ENCODE measurements around the gene DCTPP1.
A peak's percentile ranks its signal among the peaks of the same experiment; 100 is the strongest.
"Not testable (repeated sequence)": the region's sequence is repeated elsewhere in the genome, so short reads cannot be mapped to it uniquely, and the experiment has no call there.

DCTPP1 gene

DNA sequence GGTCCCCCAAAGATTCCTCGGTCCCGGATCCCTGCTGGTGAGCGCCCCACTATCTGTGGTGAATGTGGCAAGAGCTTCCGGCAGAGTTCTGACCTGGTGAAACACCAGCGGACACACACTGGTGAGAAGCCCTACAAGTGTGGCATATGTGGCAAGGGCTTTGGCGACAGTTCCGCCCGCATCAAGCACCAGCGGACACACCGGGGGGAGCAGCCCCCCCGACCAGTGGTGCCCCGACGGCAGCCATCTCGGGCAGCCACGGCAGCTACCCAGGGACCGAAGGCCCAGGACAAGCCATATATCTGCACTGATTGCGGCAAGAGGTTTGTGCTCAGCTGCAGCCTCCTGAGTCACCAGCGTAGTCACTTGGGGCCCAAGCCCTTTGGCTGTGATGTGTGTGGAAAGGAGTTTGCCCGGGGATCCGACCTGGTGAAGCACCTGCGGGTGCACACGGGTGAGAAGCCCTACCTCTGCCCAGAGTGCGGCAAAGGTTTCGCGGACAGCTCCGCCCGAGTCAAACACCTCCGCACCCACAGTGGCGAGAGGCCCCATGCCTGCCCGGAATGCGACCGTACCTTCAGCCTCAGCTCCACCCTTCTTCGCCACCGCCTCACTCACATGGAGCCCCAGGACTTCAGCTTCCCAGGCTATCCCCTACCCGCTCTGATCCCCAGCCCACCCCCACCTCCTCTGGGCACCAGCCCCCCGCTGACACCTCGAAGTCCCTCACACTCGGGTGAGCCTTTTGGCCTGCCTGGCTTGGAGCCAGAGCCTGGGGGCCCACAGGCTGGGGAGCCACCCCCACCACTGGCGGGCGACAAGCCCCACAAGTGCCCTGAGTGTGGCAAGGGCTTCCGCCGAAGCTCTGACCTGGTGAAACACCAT is 31.8 kb downstream of the DCTPP1 start:
- no peak for DNase-seq
- Histone ChIP-seq H3K27me3 (replicated peaks; ENCODE audit: insufficient read depth, low read length) (no peaks in the 10 kb centered on the region), H3K9me3 (replicated peaks; ENCODE audit: insufficient read depth, low read length) (no peaks in the 10 kb centered on the region), H2AFZ (ENCODE audit: low read length) (no peak overlapping the region), H3F3A (ENCODE audit: insufficient read depth, low read length) (peaks cover 29% of the 10 kb centered on the region), H3K9ac (ENCODE audit: low read length) (no peak overlapping the region), H3K36me3 (replicated peaks; ENCODE audit: insufficient read depth, low read length) (0 out of 2 replicates have a peak, but pooled peaks cover 2% of the 10 kb centered on the region), H3K4me1 (ENCODE audit: low read length) (0 out of 2 replicates have a peak, but pooled peaks cover 4% of the 10 kb centered on the region), H4K20me1 (ENCODE audit: insufficient read depth, low read length) (no peaks in the 10 kb centered on the region), H3K4me3 (ENCODE audit: low read length) (no peak overlapping the region), H3K27ac (ENCODE audit: low read length) (no peak overlapping the region), H3K4me2 (ENCODE audit: low read depth, low read length) (no peak overlapping the region), H3K9me2 (replicated peaks; ENCODE audit: insufficient read depth, low read length) (no peaks in the 10 kb centered on the region), H3K79me2 (ENCODE audit: low read length) (peaks cover 25% of the 10 kb centered on the region)
- TF ChIP-seq EZH2phosphoT487 (IDR thresholded peaks at IDR 0.05; ENCODE audit: low read length) (no peak), EZH2 (optimal IDR thresholded peaks at IDR 0.05; ENCODE audit: low read depth, low read length) (no peak)

DNA sequence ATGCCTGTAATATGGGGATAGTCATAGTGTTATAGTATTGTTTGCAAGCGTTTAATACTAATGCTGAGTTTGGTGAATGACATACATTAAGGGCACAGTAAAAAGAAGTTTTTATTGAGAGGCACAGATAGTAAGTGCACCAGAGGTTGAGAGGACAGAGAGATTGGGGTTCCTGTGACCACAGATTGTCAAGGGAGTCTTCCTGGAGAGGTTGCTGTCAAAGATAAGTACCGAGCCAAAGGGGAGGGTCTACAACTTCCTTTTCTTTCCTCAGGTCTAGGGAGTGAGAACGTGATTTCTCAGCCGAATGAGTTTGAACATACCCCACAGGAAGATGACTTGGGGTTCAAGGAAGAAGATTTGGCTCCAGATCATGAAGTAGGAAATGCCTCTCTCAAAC is 32.8 kb downstream of the DCTPP1 start:
- 0 out of 2 replicates have a peak, but pooled peaks cover 4% of the 10 kb centered on the region for H3K4me1 ChIP-seq (ENCODE audit: low read length)
- H3K9me3 ChIP-seq (replicated peaks; ENCODE audit: insufficient read depth, low read length) = no peaks in the 10 kb centered on the region
- no peak overlapping the region for H3K9ac ChIP-seq (ENCODE audit: low read length)
- no peaks in the 10 kb centered on the region for H3K27me3 ChIP-seq (replicated peaks; ENCODE audit: insufficient read depth, low read length)
- H3K9me2 ChIP-seq (replicated peaks; ENCODE audit: insufficient read depth, low read length) = no peaks in the 10 kb centered on the region
- H3K4me2 ChIP-seq (ENCODE audit: low read depth, low read length) = no peak overlapping the region; the same call in 1 of the 2 replicates
- H3F3A ChIP-seq (ENCODE audit: insufficient read depth, low read length) = peaks cover 29% of the 10 kb centered on the region
- H4K20me1 ChIP-seq (ENCODE audit: insufficient read depth, low read length) = no peaks in the 10 kb centered on the region
- no peak for TF ChIP-seq EZH2 (optimal IDR thresholded peaks at IDR 0.05; ENCODE audit: low read depth, low read length)
- TF ChIP-seq, protein P1, sequence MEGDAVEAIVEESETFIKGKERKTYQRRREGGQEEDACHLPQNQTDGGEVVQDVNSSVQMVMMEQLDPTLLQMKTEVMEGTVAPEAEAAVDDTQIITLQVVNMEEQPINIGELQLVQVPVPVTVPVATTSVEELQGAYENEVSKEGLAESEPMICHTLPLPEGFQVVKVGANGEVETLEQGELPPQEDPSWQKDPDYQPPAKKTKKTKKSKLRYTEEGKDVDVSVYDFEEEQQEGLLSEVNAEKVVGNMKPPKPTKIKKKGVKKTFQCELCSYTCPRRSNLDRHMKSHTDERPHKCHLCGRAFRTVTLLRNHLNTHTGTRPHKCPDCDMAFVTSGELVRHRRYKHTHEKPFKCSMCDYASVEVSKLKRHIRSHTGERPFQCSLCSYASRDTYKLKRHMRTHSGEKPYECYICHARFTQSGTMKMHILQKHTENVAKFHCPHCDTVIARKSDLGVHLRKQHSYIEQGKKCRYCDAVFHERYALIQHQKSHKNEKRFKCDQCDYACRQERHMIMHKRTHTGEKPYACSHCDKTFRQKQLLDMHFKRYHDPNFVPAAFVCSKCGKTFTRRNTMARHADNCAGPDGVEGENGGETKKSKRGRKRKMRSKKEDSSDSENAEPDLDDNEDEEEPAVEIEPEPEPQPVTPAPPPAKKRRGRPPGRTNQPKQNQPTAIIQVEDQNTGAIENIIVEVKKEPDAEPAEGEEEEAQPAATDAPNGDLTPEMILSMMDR (IDR thresholded peaks at IDR 0.05; ENCODE audit: low read length) = no peak
- no peak for TF ChIP-seq EZH2phosphoT487 (IDR thresholded peaks at IDR 0.05; ENCODE audit: low read length)
- no peak overlapping the region for H3K27ac ChIP-seq (ENCODE audit: low read length)
- no peak overlapping the region for H3K4me3 ChIP-seq (ENCODE audit: low read length)
- peaks cover 25% of the 10 kb centered on the region for H3K79me2 ChIP-seq (ENCODE audit: low read length)
- H3K36me3 ChIP-seq (replicated peaks; ENCODE audit: insufficient read depth, low read length) = 0 out of 2 replicates have a peak, but pooled peaks cover 2% of the 10 kb centered on the region
- DNase-seq = no peak
- H2AFZ ChIP-seq (ENCODE audit: low read length) = no peak overlapping the region

DNA sequence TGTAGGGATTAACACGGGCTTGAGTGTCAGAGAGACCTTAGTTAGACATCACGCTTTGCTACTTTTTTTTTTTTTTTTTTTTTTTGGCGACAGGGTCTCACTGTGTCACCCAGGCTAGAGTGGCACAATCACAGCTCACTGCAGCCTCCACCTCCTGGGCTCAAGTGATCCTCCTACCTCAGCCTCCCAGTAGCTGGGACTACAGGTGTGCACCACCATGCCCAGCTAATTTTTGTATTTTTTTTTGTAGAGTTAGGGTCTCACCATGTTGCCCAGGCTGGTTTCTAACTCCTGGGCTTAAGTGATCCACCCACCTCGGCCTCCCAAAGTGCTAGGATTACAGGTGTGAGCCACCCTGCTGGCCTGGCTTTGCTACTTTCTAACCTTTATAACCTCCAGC is 33.2 kb downstream of the DCTPP1 start:
- not testable (repeated sequence) for H3K4me1 ChIP-seq (ENCODE audit: low read length); H4K20me1 ChIP-seq (ENCODE audit: insufficient read depth, low read length); H3K27ac ChIP-seq (ENCODE audit: low read length); DNase-seq; H3K9me3 ChIP-seq (replicated peaks; ENCODE audit: insufficient read depth, low read length); H3K9me2 ChIP-seq (replicated peaks; ENCODE audit: insufficient read depth, low read length); H3K27me3 ChIP-seq (replicated peaks; ENCODE audit: insufficient read depth, low read length); H3K36me3 ChIP-seq (replicated peaks; ENCODE audit: insufficient read depth, low read length); H3K9ac ChIP-seq (ENCODE audit: low read length); H2AFZ ChIP-seq (ENCODE audit: low read length)
- Histone ChIP-seq H3F3A (ENCODE audit: insufficient read depth, low read length) (peaks cover 29% of the 10 kb centered on the region), H3K4me3 (ENCODE audit: low read length) (peak overlapping the region; percentile 97), H3K4me2 (ENCODE audit: low read depth, low read length) (peak overlapping the region; percentile 87), H3K79me2 (ENCODE audit: low read length) (peaks cover 25% of the 10 kb centered on the region)

DNA sequence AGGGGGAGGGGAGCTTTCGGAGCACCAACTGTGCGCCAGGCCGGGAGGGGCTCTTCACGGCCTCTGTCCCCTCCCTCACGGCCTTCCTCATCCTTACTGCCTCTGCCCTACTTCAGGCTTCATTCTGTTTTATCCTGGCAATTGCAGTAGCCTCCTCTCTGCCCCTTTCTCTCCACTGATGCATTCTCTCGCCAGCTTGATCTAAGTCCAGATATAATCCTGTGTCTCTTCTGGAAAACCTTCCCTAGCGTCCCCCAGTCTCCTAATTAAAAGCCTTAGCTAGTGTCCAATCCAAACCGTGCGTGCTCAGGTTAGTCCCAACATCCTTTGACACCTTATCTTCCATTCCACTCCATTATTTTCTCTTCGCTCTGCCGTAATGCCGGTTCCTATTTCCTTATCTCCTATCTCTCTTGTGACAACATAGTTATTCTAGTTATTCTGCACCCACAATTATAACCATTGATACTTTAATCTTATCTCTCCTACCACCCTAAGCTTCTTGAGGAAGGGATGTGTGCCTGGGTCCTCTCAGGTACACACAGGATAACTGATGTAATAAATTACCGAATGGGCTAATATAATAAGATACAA is 33.7 kb downstream of the DCTPP1 start:
- Histone ChIP-seq H3K36me3 (replicated peaks; ENCODE audit: insufficient read depth, low read length) (0 out of 2 replicates have a peak, but pooled peaks cover 2% of the 10 kb centered on the region), H4K20me1 (ENCODE audit: insufficient read depth, low read length) (no peaks in the 10 kb centered on the region), H3K27me3 (replicated peaks; ENCODE audit: insufficient read depth, low read length) (no peaks in the 10 kb centered on the region), H3K4me3 (ENCODE audit: low read length) (peak overlapping the region; percentile 97), H3K27ac (ENCODE audit: low read length) (peak overlapping the region; percentile 28; the same call in 1 of the 2 replicates), H3K79me2 (ENCODE audit: low read length) (peaks cover 25% of the 10 kb centered on the region), H3K9ac (ENCODE audit: low read length) (peak overlapping the region; percentile 76), H3K9me2 (replicated peaks; ENCODE audit: insufficient read depth, low read length) (no peaks in the 10 kb centered on the region), H3K4me2 (ENCODE audit: low read depth, low read length) (peak overlapping the region; percentile 87), H3F3A (ENCODE audit: insufficient read depth, low read length) (peaks cover 29% of the 10 kb centered on the region), H3K4me1 (ENCODE audit: low read length) (0 out of 2 replicates have a peak, but pooled peaks cover 4% of the 10 kb centered on the region), H3K9me3 (replicated peaks; ENCODE audit: insufficient read depth, low read length) (no peaks in the 10 kb centered on the region), H2AFZ (ENCODE audit: low read length) (peak overlapping the region; percentile 78)
- DNase-seq = no peak
- TF ChIP-seq EZH2phosphoT487 (IDR thresholded peaks at IDR 0.05; ENCODE audit: low read length) (no peak), EZH2 (optimal IDR thresholded peaks at IDR 0.05; ENCODE audit: low read depth, low read length) (no peak)
- TF ChIP-seq, protein P1 (IDR thresholded peaks at IDR 0.05; ENCODE audit: low read length) = no peak
